Right renal cortex interstitium (tissue), 3 donors: ENCODE measurements around the gene ARFIP2. TPM values are rescaled to one million over a fixed set of nuclear protein-coding genes. Genes with fewer than 3 reads are reported as not detected.
A peak's percentile ranks its signal among the peaks of the same experiment; 100 is the strongest.
"Not testable (repeated sequence)": the region's sequence is repeated elsewhere in the genome, so short reads cannot be mapped to it uniquely, and the experiment has no call there.

Experiments
- DNase-seq, 3 donors: peaks; one replicate each; pipeline ENCODE4 v3.0.0-alpha.2; 2013; ENCODE audit warnings: low read depth in 3 of 3, low spot score in 2 of 3
- polyA plus RNA-seq, 3 donors: library from polyadenylated mRNA; unstranded; fragments of 120-200 nt; gene quantifications; one replicate each; pipeline ENCODE4 v1.2.1, GENCODE V29; 2013; ENCODE audit not compliant: insufficient read length in 3 of 3

Gene ARFIP2
- 10 to 100 TPM; 64.8 to 67.5 (median 66.2) TPM for polyA plus RNA-seq

- peak; percentile 92 to 97 (median 96) for DNase-seq
Observed at GRCh38 chr11:6481012-6481923, at the start of gene ARFIP2, which contains the start of gene TIMM10B. TSS of gene ARFIP2 (minus strand) at chr11:6481331. CDS start at chr11:6480421, 910 bp downstream. TSS of gene TIMM10B (plus strand) at chr11:6481501. CDS start at chr11:6481517, 16 bp downstream.

- DNase-seq, result no peak
Observed at GRCh38 chr11:6530848-6531247, 49.7 kb upstream of the ARFIP2 start.

GRCh38 chr11:6529266-6529665, 48.1 kb upstream of the ARFIP2 start:
- DNase-seq, result no peak

GRCh38 chr11:6526411-6527135, 45.4 kb upstream of the ARFIP2 start:
- DNase-seq, result no peak

- DNase-seq, result no peak
Observed at GRCh38 chr11:6523253-6523652, 42.1 kb upstream of the ARFIP2 start.

GRCh38 chr11:6521946-6522345, 40.8 kb upstream of the ARFIP2 start:
- DNase-seq, result not testable (repeated sequence)

- DNase-seq, result no peak
Observed at GRCh38 chr11:6520265-6520664, 39.1 kb upstream of the ARFIP2 start.

- DNase-seq, result no peak
Observed at GRCh38 chr11:6516865-6517264, 35.7 kb upstream of the ARFIP2 start.

GRCh38 chr11:6505577-6506240, 24.6 kb upstream of the ARFIP2 start:
- DNase-seq, result peak in 2 of 3 donors; percentile 26 to 29

- DNase-seq, result no peak
Observed at GRCh38 chr11:6504166-6504565, 23.0 kb upstream of the ARFIP2 start.

GRCh38 chr11:6502382-6502781, 21.3 kb upstream of the ARFIP2 start:
- DNase-seq, result no peak

- DNase-seq, result no peak
Observed at GRCh38 chr11:6498544-6498943, 17.4 kb upstream of the ARFIP2 start.

GRCh38 chr11:6498121-6498520, 17.0 kb upstream of the ARFIP2 start:
- no peak for DNase-seq

- no peak for DNase-seq
Observed at GRCh38 chr11:6497069-6497839, 16.1 kb upstream of the ARFIP2 start, which contains the start of gene DNHD1. TSS of gene DNHD1 (plus strand) at chr11:6497280. CDS start at chr11:6498216, 936 bp downstream.

GRCh38 chr11:6489306-6489705, 8.2 kb upstream of the ARFIP2 start:
- DNase-seq, result no peak

- no peak for DNase-seq
Observed at GRCh38 chr11:6488821-6489220, 7.7 kb upstream of the ARFIP2 start.

- DNase-seq, result no peak
Observed at GRCh38 chr11:6488342-6488741, 7.2 kb upstream of the ARFIP2 start.

GRCh38 chr11:6486938-6487337, 5.8 kb upstream of the ARFIP2 start:
- DNase-seq, result no peak

GRCh38 chr11:6486256-6486655, 5.1 kb upstream of the ARFIP2 start:
- no peak for DNase-seq

- no peak for DNase-seq
Observed at GRCh38 chr11:6485661-6486060, 4.5 kb upstream of the ARFIP2 start.
